ENCODE results near the gene ATP10B. TPM values are rescaled to one million over a fixed set of nuclear protein-coding genes. Genes with fewer than 3 reads are reported as not detected.

ATP10B gene
- total and polyA plus RNA-seq, 2 experiments from 2014 or later: not detected

- Histone ChIP-seq H3K79me2 (ENCODE audit: insufficient read depth) (no peaks in the 10 kb centered on the region), H3K4me3 (no peak overlapping the region), H3F3A (ENCODE audit: insufficient read depth) (no peaks in the 10 kb centered on the region), H3K27ac (no peak overlapping the region), H3K9me2 (ENCODE audit: insufficient read depth) (no peaks in the 10 kb centered on the region), H3K9ac (no peak overlapping the region), H3K27me3 (replicated peaks; ENCODE audit: insufficient read depth) (no peaks in the 10 kb centered on the region), H2AFZ (no peak overlapping the region), H3K36me3 (ENCODE audit: low read depth) (no peaks in the 10 kb centered on the region), H3K4me1 (ENCODE audit: insufficient read depth) (no peaks in the 10 kb centered on the region), H4K20me1 (ENCODE audit: insufficient read depth) (no peaks in the 10 kb centered on the region), H3K4me2 (ENCODE audit: unreplicated experiment) (no peak overlapping the region), H3K9me3 (ENCODE audit: low read depth) (no peaks in the 10 kb centered on the region)
- WGBS, 2 experiments (ENCODE audit: low coverage in 1 of 2, low lambda C conversion rate in 2 of 2, missing lambda C conversion rate in 2 of 2): 34% methylated on average over 5 of the region's 5 CpGs
- in situ Hi-C loops (cut with MboI): no loop called here
- no peak for TF ChIP-seq EZH2phosphoT487 (IDR thresholded peaks at IDR 0.05; ENCODE audit: insufficient read depth, low read depth)
- no peak for TF ChIP-seq EZH2 (IDR thresholded peaks at IDR 0.05; ENCODE audit: insufficient read depth, poor library complexity, severe bottlenecking)
- no peak for DNase-seq
Observed at GRCh38 chr5:160749682-160750081, 102.3 kb downstream of the ATP10B start.

- Histone ChIP-seq H3K9me3 (ENCODE audit: low read depth) (no peaks in the 10 kb centered on the region), H3K9me2 (ENCODE audit: insufficient read depth) (no peaks in the 10 kb centered on the region), H3K36me3 (ENCODE audit: low read depth) (no peaks in the 10 kb centered on the region), H3K79me2 (ENCODE audit: insufficient read depth) (no peaks in the 10 kb centered on the region), H3F3A (ENCODE audit: insufficient read depth) (no peaks in the 10 kb centered on the region), H3K9ac (no peak overlapping the region), H3K27me3 (replicated peaks; ENCODE audit: insufficient read depth) (no peaks in the 10 kb centered on the region), H3K27ac (no peak overlapping the region), H2AFZ (no peak overlapping the region), H3K4me3 (no peak overlapping the region), H4K20me1 (ENCODE audit: insufficient read depth) (no peaks in the 10 kb centered on the region), H3K4me2 (ENCODE audit: unreplicated experiment) (no peak overlapping the region), H3K4me1 (ENCODE audit: insufficient read depth) (no peaks in the 10 kb centered on the region)
- no peak for DNase-seq
- in situ Hi-C loops (cut with MboI): no loop called here
- WGBS, 2 experiments (ENCODE audit: low coverage in 1 of 2, low lambda C conversion rate in 2 of 2, missing lambda C conversion rate in 2 of 2): 41 to 57% methylated on average over 3 of the region's 3 CpGs
- TF ChIP-seq EZH2 (IDR thresholded peaks at IDR 0.05; ENCODE audit: insufficient read depth, poor library complexity, severe bottlenecking) (no peak), EZH2phosphoT487 (IDR thresholded peaks at IDR 0.05; ENCODE audit: insufficient read depth, low read depth) (no peak)
Observed at GRCh38 chr5:160749026-160749425, 103.0 kb downstream of the ATP10B start.

- Histone ChIP-seq H4K20me1 (ENCODE audit: insufficient read depth) (no peaks in the 10 kb centered on the region), H3K27ac (no peak overlapping the region), H2AFZ (no peak overlapping the region), H3F3A (ENCODE audit: insufficient read depth) (no peaks in the 10 kb centered on the region), H3K79me2 (ENCODE audit: insufficient read depth) (no peaks in the 10 kb centered on the region), H3K9me2 (ENCODE audit: insufficient read depth) (no peaks in the 10 kb centered on the region), H3K4me2 (ENCODE audit: unreplicated experiment) (no peak overlapping the region), H3K9me3 (ENCODE audit: low read depth) (no peaks in the 10 kb centered on the region), H3K4me3 (no peak overlapping the region), H3K36me3 (ENCODE audit: low read depth) (no peaks in the 10 kb centered on the region), H3K9ac (no peak overlapping the region), H3K4me1 (ENCODE audit: insufficient read depth) (no peaks in the 10 kb centered on the region), H3K27me3 (replicated peaks; ENCODE audit: insufficient read depth) (no peaks in the 10 kb centered on the region)
- TF ChIP-seq EZH2phosphoT487 (IDR thresholded peaks at IDR 0.05; ENCODE audit: insufficient read depth, low read depth) (no peak), EZH2 (IDR thresholded peaks at IDR 0.05; ENCODE audit: insufficient read depth, poor library complexity, severe bottlenecking) (no peak)
- WGBS, 2 experiments (ENCODE audit: low coverage in 1 of 2, low lambda C conversion rate in 2 of 2, missing lambda C conversion rate in 2 of 2): 4 to 6% methylated on average over 9 to 10 of the region's 10 CpGs
- no peak for DNase-seq
- in situ Hi-C loops (cut with MboI): no loop called here
Observed at GRCh38 chr5:160747987-160748386, 104.0 kb downstream of the ATP10B start.

GRCh38 chr5:160747559-160747958 lies 104.5 kb downstream of the ATP10B start:
- Histone ChIP-seq H3K4me3 (no peak overlapping the region), H4K20me1 (ENCODE audit: insufficient read depth) (no peaks in the 10 kb centered on the region), H3K9me2 (ENCODE audit: insufficient read depth) (no peaks in the 10 kb centered on the region), H3K27me3 (replicated peaks; ENCODE audit: insufficient read depth) (no peaks in the 10 kb centered on the region), H3K79me2 (ENCODE audit: insufficient read depth) (no peaks in the 10 kb centered on the region), H2AFZ (no peak overlapping the region), H3K4me1 (ENCODE audit: insufficient read depth) (no peaks in the 10 kb centered on the region), H3K9ac (no peak overlapping the region), H3K9me3 (ENCODE audit: low read depth) (no peaks in the 10 kb centered on the region), H3K27ac (no peak overlapping the region), H3K4me2 (ENCODE audit: unreplicated experiment) (no peak overlapping the region), H3F3A (ENCODE audit: insufficient read depth) (no peaks in the 10 kb centered on the region), H3K36me3 (ENCODE audit: low read depth) (no peaks in the 10 kb centered on the region)
- 18 to 35% methylated on average over 1 of the region's 1 CpG for WGBS, 2 experiments (ENCODE audit: low coverage in 1 of 2, low lambda C conversion rate in 2 of 2, missing lambda C conversion rate in 2 of 2)
- DNase-seq: no peak
- in situ Hi-C loops (cut with MboI): no loop called here
- no peak for TF ChIP-seq EZH2phosphoT487 (IDR thresholded peaks at IDR 0.05; ENCODE audit: insufficient read depth, low read depth)
- no peak for TF ChIP-seq EZH2 (IDR thresholded peaks at IDR 0.05; ENCODE audit: insufficient read depth, poor library complexity, severe bottlenecking)

Data from GM23248 (cell line).